HG02884 (cell line): ENCODE results near the gene AFMID.

ENCODE experiments used
- ATAC-seq: cut with Tn5 transposase; IDR thresholded peaks from one replicate; pipeline ENCODE4 v1.9.1; 2021; ENCODE audit warnings: mild to moderate bottlenecking, moderate library complexity; ENCODE audit not compliant: unreplicated experiment

Gene AFMID

GRCh38 chr17:78236362-78237127 lies 49.4 kb downstream of the AFMID start:
- ATAC-seq = no peak

GRCh38 chr17:78237401-78238012 lies 50.3 kb downstream of the AFMID start:
- ATAC-seq = no peak

DNA sequence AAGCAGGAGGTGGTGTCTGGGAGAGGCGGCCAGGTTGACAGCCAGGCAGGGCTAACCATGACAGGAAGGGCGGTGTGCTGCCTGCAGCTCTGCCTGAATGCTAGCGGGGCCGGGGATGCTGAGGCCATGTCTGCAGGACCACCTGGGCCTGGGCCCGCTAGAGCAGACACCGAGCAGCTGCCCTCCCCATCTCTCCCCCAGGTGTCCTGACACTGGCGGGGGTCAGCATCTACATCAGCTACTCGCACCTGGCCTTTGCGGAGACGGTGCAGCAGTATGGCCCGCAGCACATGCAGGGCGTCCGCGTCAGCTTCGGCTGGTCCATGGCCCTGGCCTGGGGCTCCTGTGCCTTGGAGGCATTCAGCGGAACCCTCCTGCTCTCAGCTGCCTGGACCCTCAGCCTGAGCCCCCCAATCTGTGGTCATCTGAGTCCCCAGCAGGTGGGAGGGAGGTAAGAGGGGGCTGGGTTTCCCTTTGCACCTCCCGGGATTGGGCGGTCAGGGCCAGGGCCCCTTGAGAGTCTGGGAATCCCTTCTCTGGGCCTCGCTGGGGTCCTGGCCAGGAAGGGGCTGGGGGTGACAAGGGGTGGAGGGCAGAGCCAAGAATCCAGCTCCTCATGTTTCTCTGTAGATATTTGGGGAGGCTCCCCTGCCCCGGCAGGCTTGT lies 51.8 kb downstream of the AFMID start:
- no peak for ATAC-seq

DNA sequence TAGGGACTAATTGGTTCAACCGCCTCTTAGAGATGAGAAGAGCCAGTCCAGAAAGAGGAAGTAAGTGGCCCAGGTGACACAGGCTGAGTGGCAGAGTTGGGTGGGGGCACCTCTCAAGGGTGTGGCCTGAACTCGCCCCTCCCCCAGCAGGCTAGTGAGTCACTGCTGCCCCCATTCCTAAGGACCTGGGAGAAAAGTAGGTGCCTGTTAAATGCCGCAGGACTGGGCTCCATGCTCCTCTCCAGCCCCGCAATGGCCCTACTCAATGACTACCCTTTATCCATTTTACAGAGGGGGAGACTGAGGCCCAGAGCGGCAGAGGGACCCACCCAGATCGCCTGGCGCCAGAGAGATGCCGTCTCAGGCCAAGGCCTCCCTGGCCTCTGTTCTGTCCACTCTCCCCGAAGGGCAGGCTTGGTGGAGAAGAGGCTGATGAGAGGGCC lies 52.3 kb downstream of the AFMID start:
- no peak for ATAC-seq

DNA sequence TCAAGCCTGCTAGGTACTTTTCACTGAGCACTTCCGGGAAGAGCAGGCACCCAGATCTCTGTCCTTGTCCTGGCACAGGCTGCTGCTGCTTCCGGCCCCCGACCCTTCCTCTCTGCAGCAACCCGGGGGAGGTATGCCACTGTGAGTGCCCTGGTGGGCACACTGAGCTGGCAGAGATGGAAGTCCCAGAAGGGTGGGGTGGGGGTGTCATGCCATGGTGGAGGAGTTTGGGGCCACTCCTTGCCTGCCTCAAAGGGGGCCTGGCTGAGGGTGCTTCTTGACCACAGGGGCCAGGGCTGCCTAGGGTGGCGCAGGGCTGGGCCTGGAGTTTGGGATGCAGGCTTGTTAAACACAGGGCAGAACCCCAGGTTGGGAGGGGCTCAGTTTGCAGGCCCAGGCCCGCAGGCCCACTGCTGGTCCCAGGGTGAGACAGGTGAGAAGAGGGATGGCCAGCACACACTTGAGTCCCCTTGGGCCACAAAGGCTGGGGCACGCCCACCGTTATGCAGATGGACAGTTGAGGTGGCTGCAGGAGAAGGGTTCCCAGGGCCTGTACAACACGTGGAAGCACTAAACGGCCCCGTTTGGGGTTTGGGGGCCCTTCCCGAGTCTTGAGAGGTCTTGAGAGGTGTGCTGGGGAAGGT lies 53.0 kb downstream of the AFMID start:
- ATAC-seq = no peak

GRCh38 chr17:78240839-78241238 lies 53.7 kb downstream of the AFMID start:
- ATAC-seq = no peak

GRCh38 chr17:78241277-78242023 lies 54.3 kb downstream of the AFMID start:
- ATAC-seq = no peak

- no peak for ATAC-seq
Measured at GRCh38 chr17:78242024-78242742, 55.0 kb downstream of the AFMID start.

DNA sequence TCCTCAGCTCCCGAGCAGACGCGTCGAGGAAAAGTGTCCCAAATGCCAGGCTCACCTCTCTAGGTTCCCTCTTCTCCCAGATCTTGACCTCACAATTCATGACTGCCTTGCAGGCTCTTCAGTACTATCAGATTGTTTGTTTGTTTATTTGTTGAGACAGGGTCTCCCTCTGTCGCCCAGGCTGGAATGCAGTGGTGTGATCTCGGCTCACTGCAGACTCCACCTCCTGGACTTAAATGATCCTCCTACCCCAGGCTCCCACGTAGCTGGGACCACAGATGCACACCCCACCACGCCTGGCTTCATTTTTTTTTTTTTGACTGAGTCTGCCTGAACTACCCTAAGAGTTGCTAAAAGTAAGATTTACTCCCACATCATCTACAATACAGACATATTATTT lies 60.1 kb downstream of the AFMID start:
- no peak for ATAC-seq

DNA sequence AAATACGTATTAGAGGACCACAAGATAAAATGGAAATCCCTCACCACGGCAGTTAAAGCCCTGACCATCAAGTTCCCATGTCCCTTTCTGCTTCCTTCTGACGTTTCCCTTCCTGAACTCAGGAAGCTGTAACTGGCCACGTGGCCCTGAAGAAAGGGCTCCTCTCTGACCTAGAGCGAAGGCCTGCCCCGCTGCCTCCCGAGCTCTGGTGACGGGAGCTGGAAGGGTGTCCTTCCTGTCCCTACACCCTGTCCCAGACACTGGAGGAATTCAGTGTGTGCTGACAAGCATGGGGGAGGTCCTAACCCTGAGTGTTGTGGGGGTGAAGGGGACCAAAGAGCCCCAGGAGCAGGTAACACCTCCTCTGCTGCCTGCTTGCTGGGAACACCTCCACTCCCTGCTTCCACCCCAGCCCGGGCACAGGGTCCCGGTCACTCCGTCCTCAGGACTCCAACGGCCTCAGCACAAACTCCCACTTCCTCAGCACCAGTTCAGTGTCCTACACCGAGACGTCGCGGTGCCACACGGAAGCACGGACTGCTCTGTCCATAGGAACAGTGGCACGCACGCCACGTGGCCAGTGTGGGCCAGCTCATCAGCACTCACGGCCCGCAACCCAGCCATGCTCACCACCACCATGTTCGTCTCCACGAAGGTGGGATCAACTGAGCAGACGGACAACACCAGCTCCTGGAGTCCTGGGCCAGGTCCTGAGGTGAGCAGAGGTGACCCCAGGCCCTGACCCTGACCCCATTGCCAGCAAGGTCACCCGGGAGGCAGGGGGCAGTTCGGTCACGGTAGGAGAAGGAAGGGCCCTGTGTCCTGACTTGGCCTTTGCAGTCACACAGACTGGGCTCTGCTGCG lies 61.1 kb downstream of the AFMID start:
- no peak for ATAC-seq

- ATAC-seq = no peak
Measured at GRCh38 chr17:78249074-78249817, 62.1 kb downstream of the AFMID start.

- no peak for ATAC-seq
Measured at GRCh38 chr17:78249818-78250806, 63.0 kb downstream of the AFMID start.

GRCh38 chr17:78250891-78251772 lies 64.0 kb downstream of the AFMID start:
- ATAC-seq = no peak

DNA sequence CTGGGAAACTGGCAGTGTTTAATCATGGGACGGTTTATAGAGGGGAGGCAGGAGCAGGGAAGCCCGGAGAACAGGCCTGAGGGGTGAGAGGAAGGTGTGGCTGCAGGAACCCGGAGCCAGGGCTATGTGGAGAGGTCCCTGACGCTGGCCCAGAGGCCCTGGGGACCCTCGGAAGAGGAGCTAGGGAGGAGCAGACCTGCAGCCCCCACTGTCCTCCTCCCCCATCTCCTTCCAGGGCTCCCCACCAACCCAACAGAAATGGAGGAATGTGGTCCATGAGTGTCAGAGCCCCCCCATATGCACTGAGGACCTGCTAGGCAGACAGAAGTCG lies 64.6 kb downstream of the AFMID start:
- no peak for ATAC-seq

GRCh38 chr17:78252111-78252634 lies 65.0 kb downstream of the AFMID start:
- no peak for ATAC-seq
